RPMI8226 (cell line): ENCODE results near the gene MAML2.

Source experiments
- DNase-seq: peaks from one replicate; pipeline ENCODE4 v3.0.0-alpha.2; 2015

MAML2 gene

DNA sequence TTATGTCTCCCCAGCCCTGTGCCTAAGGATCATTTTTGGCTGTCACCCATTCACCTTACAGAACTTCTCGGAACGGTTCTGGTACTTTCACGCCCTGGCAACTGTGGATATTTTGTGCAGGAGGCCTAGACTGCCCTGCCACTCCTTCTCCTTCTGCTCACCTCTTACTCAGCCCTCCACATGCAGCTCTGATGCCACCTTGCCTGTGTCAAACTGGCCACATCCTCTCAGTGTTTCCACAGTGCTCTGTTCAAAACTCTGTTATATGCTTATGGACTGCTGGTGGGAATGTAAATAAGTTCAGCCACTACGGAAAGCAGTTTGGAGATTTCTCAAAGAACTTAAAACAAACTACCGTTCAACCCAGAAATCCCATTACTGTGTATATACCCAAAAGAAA, 318.3 kb downstream of the MAML2 start:
- no peak for DNase-seq

DNA sequence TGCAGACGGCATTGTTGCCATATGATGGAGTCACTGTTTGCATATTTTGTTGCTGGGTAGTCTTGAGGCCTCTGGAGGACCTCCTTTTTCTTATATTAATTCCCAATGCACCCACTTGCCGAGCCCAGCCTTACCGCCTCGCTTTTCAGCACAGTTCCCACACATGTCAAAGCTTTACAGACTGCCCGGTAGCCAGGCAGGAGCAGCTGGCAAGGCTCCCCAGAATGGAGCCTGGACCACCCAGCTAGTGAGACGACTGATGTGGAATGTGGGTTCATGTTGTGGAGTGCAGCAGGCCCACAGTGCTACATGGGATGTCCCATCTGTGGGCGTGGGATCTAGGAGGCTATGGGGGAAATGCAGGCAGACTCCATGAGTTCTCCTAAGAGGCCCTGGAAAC, 319.7 kb downstream of the MAML2 start:
- no peak for DNase-seq

DNA sequence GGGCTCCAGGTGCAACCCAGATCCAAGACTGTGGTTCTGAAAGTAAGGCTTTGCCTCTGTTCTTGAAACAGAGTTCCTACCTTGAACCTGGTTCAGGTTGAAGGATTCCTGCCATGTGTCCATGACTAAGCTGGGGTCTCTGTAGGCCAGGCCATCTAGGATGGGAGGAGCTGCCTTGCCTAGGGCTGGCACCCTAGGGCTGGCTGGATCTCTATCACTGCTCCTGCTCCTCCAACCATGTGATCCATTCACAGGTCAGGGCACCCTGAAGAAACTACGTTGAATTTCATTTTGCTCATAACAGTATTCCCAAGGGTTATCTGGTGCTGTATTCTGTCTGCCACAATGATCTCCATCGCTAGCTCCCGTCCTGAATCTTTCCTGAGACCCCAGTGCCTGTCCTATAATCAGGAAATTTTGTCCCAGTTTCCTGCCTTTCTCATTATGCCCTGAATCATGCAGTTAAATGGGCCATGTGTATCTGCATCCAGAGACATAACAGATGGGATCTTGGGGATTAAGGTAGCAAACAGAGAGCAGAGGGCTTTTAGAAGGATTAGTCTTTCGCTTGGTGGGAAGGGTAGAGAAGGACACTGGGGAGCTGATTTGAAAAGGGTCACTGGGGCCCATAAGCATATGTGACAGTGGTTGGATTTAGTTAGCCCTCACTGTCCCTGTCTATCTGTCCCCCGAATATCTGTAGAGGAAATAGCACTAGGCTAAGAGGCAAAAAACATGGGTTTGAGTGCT, 320.9 kb downstream of the MAML2 start:
- DNase-seq = no peak

DNA sequence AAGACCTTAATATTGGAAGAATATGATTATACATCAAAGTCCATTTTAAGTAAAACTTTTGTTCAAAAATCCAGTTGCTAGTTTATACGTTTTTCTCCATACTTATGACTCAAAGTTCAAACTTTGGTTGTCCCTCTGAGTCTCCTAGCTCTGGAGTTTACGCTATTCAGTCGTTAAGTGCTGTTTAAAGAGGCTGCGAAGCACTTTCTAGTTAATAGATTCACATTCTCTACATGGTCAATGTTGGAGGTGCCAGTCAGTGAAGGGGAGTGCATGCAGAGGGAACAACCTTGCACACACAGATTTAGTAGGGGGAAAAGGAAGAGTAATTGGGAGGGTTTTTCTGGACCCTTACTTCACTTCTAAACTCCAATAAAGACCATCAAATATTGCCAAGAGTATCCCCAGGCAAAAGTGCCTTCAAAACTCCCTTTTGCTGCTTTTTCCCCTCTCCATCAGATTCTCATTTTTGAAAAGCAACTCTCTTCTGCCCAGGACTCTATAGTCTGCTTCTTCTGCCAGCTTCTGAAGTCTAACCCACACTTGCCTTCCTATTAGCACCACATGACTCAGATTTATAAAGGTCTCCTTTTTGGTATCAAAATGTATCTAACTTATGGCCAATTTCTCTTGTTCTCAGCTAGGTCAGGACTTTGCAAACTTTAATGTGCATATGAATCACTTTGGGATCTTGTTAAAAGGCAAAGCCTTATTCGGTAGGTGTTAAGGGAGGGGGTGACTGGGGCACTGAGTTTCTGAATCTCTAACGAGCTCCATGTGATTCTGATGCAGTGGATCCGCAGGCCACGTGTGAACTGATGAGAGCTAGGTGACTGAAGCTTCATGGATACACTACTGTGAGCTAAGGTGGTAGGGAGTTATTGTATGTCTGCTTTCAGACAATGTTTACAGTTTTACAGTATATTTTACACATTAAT, 322.9 kb downstream of the MAML2 start:
- DNase-seq = no peak

DNA sequence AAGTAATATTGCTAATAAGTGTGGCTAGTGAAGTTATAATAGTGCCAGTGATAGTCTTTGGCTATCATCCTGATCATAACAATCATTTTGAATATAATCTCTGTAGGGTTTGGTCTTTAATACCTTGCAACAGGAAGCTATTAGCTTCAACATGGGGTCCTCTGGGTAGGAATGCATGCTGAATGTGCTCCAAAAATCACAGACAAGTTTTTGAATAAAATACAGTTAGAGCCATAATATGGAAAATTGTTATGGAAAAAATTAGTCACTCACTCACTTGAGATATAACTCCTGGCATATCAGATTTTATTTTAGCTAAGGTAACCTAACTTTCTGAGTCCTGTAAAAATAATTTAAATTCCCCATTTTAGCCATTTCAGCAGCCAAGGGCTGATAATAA, 323.7 kb downstream of the MAML2 start:
- no peak for DNase-seq

DNA sequence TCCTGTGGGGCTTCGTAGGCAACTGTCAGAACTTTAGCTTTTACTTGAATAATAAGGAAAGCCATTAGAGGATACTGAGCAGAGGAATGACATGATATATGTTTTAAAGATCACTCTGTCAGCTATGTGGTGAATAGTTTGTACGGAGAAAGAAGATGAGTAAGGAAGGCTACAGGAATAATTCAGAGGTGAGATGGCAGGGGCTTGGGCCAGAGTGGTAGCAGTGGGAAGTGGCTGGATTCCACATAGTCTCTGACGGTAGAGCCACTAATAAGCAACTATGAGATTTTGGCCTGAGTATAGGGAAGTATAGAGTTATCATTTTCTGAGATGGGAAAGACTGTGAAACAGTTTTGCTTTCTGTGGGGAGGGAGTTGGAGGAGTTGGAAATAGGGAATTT, 325.1 kb downstream of the MAML2 start:
- DNase-seq = no peak

DNA sequence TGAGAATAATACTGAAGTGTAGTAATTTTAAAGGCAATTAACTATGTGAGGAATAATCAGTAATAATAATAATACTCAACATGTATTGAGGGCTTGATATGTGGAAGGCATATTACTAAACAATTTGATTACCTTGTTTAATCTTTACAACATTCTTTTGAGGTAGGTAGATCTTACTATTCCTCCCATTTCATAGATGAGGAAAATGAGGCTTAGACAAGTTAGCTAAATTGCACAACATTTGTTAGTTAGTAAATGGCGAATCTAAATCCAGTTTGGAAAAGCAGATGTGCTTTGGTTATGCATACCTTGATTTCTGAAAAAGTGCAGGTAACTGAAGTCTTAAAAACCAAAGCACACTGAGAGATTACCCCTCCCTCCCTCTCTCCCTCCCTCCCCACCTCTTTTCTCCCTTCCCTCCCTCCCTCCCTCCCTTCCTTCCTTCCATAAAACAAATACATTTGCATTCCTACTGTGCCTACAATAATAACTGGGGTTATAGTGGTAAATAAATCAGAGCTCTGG, 326.0 kb downstream of the MAML2 start:
- DNase-seq = no peak

DNA sequence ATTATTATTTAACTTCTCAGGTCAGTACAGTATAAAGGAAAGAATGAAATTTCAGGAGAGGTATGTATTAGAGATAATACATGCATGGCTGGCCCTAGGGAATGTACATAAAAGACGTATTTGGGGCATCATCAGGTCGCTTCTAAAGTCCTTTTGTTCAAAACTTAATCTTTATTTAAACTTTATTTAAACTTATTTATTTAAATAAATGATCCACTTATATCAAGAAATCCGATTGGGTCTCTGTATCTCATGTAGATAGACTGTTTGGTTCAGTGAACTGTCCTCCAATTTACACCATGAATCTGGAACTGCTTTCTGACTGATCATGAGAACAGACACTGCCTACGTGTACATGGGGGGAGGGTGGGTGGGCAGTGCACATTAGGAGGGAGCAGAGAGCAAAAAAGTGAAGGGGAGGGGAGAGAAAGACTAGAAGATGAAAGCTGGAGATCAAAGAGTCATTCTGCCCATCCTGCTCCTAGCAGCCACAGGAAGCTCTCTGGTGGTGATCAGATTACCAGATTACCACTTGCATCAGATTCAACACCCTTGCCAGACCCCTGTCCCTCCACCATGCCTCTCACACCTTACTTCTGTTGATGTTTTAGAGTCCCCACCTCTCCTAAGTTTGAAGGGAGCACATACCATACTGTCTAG, 327.0 kb downstream of the MAML2 start:
- no peak for DNase-seq

DNA sequence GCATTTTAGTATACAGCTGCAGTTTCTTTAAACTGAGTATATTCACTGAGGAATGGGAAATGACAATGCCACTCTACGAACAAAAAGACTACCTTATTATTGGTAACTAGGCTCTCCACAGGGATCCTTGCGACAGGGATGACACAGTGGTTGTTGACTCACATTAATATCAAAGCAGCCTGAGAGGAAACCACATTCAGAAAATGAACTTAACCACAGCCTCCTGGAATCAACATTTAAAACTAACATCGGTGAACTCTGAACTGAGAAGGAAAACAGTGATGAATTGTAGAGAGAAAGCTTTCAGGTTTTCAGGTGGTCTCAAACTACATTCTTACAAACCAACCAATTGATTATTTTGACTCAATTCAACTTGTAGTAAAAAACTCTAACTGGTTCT, 328.8 kb downstream of the MAML2 start:
- DNase-seq = no peak

DNA sequence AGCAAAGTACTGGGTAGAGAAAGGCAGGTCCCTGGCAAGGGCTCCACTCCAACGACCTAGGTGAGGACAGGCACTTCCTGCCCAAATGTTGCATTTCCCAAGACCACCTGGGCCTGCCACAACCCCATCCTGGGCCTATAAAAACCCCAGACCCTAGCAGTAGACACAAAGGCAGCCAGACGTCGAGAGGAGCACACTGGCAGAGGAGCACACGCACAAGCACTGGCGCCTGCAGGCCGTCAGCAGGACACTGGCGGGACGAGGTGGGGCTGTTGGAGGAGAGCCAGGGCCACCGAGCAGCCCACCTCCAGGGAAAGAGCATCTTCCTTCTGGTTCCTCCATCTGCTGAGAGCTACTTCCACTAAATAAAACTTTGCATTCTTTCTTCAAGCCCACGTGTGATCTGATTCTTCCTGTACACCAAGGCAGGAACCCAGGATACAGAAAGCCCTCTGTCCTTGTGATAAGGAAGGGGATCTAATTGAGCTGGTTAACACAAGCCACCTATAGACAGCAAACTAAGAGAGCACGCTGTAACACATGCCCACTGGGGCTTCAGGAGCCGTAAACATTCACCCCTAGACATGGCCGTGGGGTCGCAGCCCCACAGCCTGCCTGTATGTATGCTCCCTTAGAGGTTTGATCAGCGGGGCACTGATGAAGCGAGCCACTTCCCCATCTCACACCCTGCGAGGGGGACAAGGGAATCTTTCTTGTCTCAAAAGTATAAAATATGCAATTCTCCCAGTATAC, 329.4 kb downstream of the MAML2 start:
- no peak for DNase-seq

DNA sequence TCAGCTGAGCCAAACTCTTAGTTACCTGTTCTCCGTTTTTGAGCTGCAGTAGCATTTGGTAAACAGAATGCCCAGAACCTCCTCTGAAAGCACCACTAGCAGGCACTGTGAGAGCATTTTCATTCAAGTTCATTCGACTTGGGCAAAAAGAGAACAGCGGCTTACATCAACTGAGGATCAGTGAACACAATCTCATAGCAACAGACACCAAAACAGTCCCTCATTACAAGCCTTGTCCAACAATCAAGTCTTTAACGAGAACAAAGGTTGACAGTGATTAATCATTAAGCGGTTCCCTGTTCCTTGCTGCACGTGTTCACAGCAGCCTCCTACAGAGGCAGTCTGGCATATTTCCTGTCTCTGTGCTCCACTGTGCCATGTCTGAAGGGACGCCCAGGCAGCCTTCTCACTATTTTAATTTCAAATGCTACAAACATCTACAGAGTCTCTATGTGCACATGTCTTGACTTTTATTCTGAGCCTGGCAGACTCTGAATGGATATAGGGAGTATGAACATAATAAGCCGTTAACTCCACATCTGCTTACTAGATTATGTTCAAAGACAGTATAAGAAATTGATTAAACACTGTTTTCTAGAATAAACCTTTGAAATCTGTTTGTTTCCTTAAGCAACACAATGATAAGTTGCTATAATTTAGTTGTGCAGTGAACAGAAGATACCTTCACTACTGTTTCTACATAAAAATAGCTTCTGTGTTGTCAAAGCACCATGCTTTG, 330.7 kb downstream of the MAML2 start:
- DNase-seq = no peak

DNA sequence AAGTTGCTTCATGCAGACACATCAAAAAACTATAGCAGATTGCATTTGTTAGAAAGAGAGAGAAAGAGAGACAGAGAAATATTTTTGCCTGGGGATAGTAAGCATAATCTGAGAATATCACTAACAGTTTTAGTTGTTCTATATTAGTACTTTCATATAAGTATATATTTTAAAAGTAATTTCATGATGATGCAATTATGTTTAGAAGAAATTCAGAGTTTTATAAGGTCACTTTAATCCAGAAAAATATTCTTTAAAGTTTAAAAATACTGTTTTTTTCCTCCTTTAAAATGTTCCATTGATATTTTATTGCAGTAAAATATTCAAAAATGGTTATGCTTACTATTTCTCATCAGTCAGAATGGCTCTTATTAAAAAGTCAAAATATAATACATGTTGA, 332.3 kb downstream of the MAML2 start:
- no peak for DNase-seq

DNA sequence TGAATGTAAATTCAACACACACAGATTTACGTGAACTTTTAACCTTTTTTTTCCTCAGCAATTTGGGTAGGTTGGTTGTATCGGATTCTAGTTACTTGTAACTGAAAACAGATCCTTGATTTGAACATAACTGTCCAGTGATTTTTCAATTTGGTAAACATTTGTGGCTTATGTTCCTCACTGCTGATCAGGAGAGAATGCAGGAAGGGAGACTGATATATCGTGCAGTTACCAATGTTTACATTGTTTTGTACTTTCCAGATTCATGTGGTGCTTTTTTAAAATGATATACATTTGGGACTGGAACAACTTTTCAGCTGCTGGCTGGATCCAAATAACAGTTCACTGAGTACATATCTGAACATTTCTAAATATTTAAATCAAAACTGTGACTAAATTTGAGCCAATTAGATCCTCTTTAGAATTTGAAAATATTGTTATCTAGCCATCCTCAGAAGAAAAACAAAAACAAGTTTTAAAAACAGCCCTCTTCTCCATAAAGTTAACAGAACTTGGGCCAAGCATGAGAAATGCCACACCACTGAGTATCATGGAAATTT, 334.8 kb downstream of the MAML2 start:
- no peak for DNase-seq

DNA sequence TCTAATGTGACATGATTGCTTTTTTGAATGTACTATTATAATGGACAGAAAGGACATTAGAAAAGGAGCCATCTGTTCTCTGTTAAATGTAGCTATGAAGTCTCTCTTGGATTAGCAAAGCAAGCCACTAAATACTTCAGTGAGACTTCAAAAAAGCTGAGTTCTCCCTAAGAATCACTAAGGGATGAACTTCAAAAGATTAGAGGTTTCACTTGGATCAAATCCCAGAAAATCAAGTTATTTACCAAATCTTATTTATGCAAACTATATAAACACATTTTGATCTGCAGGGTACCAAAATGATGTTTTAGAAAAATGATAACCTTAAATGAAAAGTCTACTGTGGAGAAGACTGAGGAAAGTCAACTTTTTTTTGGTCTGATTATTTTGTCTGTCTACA, 337.0 kb downstream of the MAML2 start:
- no peak for DNase-seq

DNA sequence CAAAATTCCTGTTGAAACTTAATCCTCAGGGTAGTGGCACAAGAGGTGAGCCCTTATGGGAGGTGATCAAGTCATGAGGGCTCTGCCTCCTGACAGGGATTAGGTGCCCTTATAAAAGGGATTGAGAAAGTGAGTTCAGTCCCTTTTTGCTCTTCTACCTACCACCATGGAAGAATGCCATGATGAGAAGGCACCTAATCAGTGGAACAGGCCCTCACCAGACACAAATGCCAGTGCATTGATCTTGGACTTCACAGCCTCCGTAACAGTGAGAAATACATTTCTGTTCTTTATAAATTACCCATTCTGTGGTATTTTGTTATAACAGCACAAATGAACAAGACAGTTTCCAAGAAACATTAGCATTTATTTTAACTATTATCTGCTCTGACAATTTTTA, 338.1 kb downstream of the MAML2 start:
- no peak for DNase-seq

DNA sequence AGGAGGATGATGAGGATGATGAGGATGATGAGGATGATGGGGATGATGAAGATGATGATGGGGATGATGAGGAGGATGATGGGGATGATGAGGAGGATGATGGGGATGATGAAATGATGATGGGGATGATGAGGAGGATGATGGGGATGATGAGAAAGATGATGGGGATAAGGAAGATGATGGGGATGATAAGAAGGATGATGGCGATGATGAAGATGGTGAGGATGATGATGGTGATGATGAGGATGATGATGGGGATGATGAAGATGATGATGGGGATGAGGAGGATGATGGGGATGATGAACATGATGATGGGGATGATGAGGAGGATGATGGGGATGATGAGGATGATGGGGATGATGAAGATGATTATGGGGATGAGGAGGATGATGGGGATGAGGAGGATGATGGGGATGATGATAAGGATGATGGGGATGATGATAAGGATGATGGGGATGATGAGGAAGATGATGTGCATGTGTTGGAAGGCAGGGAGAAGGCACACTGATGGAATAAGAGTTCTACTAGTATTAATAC, 340.2 kb downstream of the MAML2 start:
- DNase-seq = no peak

DNA sequence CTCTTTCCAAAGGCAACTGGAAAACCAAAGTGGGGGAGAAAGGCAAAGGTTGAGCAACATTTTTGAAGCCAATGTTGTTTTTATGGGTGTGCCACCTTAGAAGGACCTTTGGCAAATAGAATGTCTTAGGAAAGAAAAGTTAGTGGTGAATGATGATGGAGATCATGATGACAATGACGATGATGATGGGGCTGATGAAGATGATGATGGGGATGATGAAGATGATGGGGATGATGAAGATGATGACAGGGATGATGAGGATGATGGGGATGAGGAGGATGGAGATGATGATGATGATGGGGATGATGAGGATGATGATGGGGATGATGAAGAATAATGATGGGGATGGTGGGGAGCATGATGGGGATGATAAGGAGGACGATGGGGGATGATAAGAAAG, 340.7 kb downstream of the MAML2 start:
- no peak for DNase-seq

DNA sequence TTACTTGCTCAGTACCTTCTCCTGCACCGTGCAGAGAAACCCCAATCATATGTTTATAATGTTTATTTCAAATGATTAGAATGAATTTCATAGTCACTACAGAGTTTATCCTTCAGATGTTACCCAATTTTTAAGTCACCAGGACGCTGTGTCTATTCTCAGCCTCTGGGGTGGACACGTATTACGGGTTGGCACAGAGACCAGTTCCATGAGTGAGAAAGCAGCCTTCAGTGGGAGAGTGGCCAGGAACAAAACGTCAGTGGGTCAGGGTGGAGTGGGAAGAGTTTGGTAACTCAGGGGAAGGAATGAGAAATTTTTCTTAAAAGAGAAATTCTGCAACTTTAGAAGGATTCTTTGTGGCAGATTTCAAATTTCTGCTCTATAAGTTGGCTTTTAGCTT, 342.0 kb downstream of the MAML2 start:
- no peak for DNase-seq

DNA sequence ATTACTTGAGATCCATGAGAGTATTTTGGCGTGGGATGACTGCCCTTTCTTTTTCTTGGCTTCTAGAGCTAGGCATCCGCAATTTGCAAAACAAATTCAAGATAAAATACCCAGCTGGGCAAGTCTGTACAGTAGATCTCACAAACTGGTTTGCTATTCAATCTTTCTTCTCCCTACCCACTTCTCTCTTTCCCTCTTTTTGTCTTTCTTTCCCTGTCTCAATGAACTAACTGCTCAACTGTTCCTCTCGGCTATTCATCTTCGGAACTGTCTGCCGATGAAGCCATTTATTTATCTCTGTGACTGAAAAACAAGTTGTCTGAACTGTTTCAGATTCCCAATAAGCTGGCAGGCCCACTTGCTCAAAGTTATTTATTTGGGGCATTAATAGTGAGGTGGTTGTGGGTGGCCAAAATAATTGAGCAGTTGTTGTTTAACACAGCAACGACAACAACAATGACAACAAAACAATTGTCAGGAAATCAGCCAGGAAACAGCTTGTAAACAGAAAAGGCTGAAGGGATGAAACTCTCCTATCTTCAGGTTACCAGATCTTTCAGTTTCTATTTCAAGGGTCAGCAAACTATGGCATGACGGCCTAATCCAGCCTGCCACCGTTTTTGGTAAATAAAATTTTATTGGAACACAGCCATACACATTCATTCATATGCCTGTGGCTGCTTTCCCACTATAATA, 343.1 kb downstream of the MAML2 start:
- DNase-seq = peak; percentile 7

DNA sequence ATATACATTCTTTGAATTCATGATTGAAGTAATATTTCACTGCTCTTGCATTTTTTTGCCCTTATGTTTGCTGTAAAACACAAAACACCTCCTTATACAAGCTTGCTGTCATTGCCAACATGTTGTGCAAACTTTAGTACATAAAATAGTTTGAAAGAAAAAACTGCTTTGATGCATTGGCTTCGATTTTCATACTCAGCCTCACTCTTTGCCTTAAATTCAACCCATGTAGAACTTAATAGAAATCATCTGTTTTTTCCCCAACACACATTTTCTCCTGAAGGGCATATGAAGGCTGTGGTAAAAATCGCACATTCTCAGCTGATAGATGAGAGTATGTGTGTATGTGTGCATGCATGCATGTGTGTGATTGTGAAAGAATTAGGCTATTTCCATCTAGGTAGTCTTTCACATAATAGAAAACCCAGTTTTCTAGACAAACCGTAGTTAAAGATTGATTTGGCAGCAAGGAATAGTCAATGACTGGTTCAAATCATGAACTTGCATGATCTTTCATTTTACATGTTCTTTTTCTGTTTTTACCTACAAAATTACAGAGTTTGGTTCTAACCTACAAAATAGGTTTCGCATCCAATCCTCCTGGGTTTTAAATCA, 346.3 kb downstream of the MAML2 start:
- DNase-seq = no peak
